Stimulated activated CD4-positive, alpha-beta T cell treated with anti-CD3 and anti-CD28 coated beads, Interleukin-4, amount 100 ng/mL, for 4 hours (primary cell): Measurements from ENCODE around the gene TEPSIN.
"Not testable (repeated sequence)": the region's sequence is repeated elsewhere in the genome, so short reads cannot be mapped to it uniquely, and the experiment has no call there.

Experiments used
- DNase-seq, 2 experiments: peaks; one replicate each; pipeline ENCODE4 v3.0.0-alpha.2; 2020

The TEPSIN gene

GRCh38 chr17:81234940-81235821 is 3.7 kb downstream of the TEPSIN start:
- DNase-seq = no peak

- no peak for DNase-seq
Observed at GRCh38 chr17:81234506-81234855, 4.4 kb downstream of the TEPSIN start.

- DNase-seq = no peak
Observed at GRCh38 chr17:81233811-81234505, 4.9 kb downstream of the TEPSIN start.

GRCh38 chr17:81233316-81233715 is 5.5 kb downstream of the TEPSIN start:
- no peak for DNase-seq

- no peak for DNase-seq
Observed at GRCh38 chr17:81232616-81233241, 6.1 kb downstream of the TEPSIN start.

GRCh38 chr17:81231766-81232581 is 6.9 kb downstream of the TEPSIN start:
- no peak for DNase-seq

- no peak for DNase-seq
Observed at GRCh38 chr17:81231121-81231645, 7.7 kb downstream of the TEPSIN start.

GRCh38 chr17:81230043-81230820 is 8.6 kb downstream of the TEPSIN start:
- no peak for DNase-seq

GRCh38 chr17:81229666-81229920 is 9.3 kb downstream of the TEPSIN start:
- DNase-seq = no peak

GRCh38 chr17:81228834-81229665 is 9.8 kb downstream of the TEPSIN start:
- no peak for DNase-seq

- DNase-seq = no peak
Observed at GRCh38 chr17:81228420-81228819, 10.4 kb downstream of the TEPSIN start.

GRCh38 chr17:81227630-81228029 is 11.2 kb downstream of the TEPSIN start:
- DNase-seq = not testable (repeated sequence)

- DNase-seq = no peak
Observed at GRCh38 chr17:81223762-81224130, 15.1 kb downstream of the TEPSIN start.

GRCh38 chr17:81222906-81223761 is 15.7 kb downstream of the TEPSIN start, which contains the start of gene CEP131:
CEP131 (minus strand) TSS chr17:81222965; CDS start chr17:81220056, 2,909 bp downstream.
- DNase-seq = peak; percentile 98 to 100

- no peak for DNase-seq
Observed at GRCh38 chr17:81222620-81222905, 16.3 kb downstream of the TEPSIN start.

- DNase-seq = no peak
Observed at GRCh38 chr17:81221842-81222619, 16.8 kb downstream of the TEPSIN start.

GRCh38 chr17:81221371-81221841 is 17.4 kb downstream of the TEPSIN start:
- no peak for DNase-seq

- no peak for DNase-seq
Observed at GRCh38 chr17:81219476-81220180, 19.2 kb downstream of the TEPSIN start.

- DNase-seq = no peak
Observed at GRCh38 chr17:81218991-81219390, 19.9 kb downstream of the TEPSIN start.
